Activated CD4-positive, alpha-beta T cell treated with anti-CD3 and anti-CD28 coated beads, Interleukin-2, amount 50 U/mL, for 24 hours (primary cell): ENCODE measurements around the gene ZBTB5.
"Not testable (repeated sequence)": the region's sequence is repeated elsewhere in the genome, so short reads cannot be mapped to it uniquely, and the experiment has no call there.

ENCODE experiments used
- DNase-seq, 2 donors: peaks; one replicate each; pipeline ENCODE4 v3.0.0-alpha.2; 2020; ENCODE audit warnings: low read depth in 1 of 2, low spot score in 1 of 2

ZBTB5 gene

GRCh38 chr9:37486256-37486615 lies 21.0 kb upstream of the ZBTB5 start:
- no peak for DNase-seq

- DNase-seq = peak; percentile 95 to 98
Measured at GRCh38 chr9:37485389-37486255, 20.4 kb upstream of the ZBTB5 start, which contains the start of gene POLR1E. Gene POLR1E, plus strand, starts transcription at chr9:37485948. Its CDS starts 100 bp downstream, at chr9:37486048.

- no peak for DNase-seq
Measured at GRCh38 chr9:37480759-37481158, 15.5 kb upstream of the ZBTB5 start.

- DNase-seq = not testable (repeated sequence)
Measured at GRCh38 chr9:37477987-37478619, 12.9 kb upstream of the ZBTB5 start.

GRCh38 chr9:37477443-37477842 lies 12.2 kb upstream of the ZBTB5 start:
- not testable (repeated sequence) for DNase-seq

GRCh38 chr9:37476930-37477329 lies 11.7 kb upstream of the ZBTB5 start:
- no peak for DNase-seq

GRCh38 chr9:37474438-37474837 lies 9.2 kb upstream of the ZBTB5 start:
- DNase-seq = no peak

GRCh38 chr9:37473982-37474381 lies 8.7 kb upstream of the ZBTB5 start:
- not testable (repeated sequence) for DNase-seq

- DNase-seq = no peak
Measured at GRCh38 chr9:37471942-37472684, 6.9 kb upstream of the ZBTB5 start.

- DNase-seq = no peak
Measured at GRCh38 chr9:37468620-37469019, 3.4 kb upstream of the ZBTB5 start.

GRCh38 chr9:37467530-37467929 lies 2.3 kb upstream of the ZBTB5 start:
- DNase-seq = not testable (repeated sequence)

- peak in 1 of 2 donors; percentile 16 for DNase-seq
Measured at GRCh38 chr9:37466037-37466709, 923 bp upstream of the ZBTB5 start.

- peak in 1 of 2 donors; percentile 43 for DNase-seq
Measured at GRCh38 chr9:37464426-37465248, 613 bp downstream of the ZBTB5 start.

GRCh38 chr9:37464006-37464405 lies 1.2 kb downstream of the ZBTB5 start:
- DNase-seq = no peak

- DNase-seq = no peak
Measured at GRCh38 chr9:37456817-37457216, 8.4 kb downstream of the ZBTB5 start.

GRCh38 chr9:37455884-37456647 lies 9.2 kb downstream of the ZBTB5 start:
- no peak for DNase-seq

GRCh38 chr9:37454238-37454637 lies 11.0 kb downstream of the ZBTB5 start:
- no peak for DNase-seq

- DNase-seq = no peak
Measured at GRCh38 chr9:37453827-37454226, 11.4 kb downstream of the ZBTB5 start.

- DNase-seq = no peak
Measured at GRCh38 chr9:37452611-37453010, 12.6 kb downstream of the ZBTB5 start.

- no peak for DNase-seq
Measured at GRCh38 chr9:37451628-37452027, 13.6 kb downstream of the ZBTB5 start.
